GM21526 (cell line): ENCODE measurements around the gene MTNR1B.

Experiments used
- ATAC-seq: cut with Tn5 transposase; IDR thresholded peaks from one replicate; pipeline ENCODE4 v1.9.1; 2021; ENCODE audit warnings: moderate library complexity; ENCODE audit not compliant: unreplicated experiment, low FRiP score

The MTNR1B gene

GRCh38 chr11:93031386-93031785 lies 61.9 kb downstream of the MTNR1B start:
- ATAC-seq: no peak
